IMR-90 (cell line): ENCODE measurements around the gene FBN3. TPM values are rescaled to one million over a fixed set of nuclear protein-coding genes. Genes with fewer than 3 reads are reported as not detected.

Experiments
- ATAC-seq: fragments of 200-7000 bp; cut with Tn5 transposase; 2 replicates; pipeline ENCODE4 v1.9.1; 2020; ENCODE audit warnings: low read depth, mild to moderate bottlenecking, moderate library complexity
- BruUV-seq: library from RNA; stranded (reverse); fragments of 400-500 nt; replicated peaks from 2 replicates; lab custom pipeline; 2021; lab: Mats Ljungman, UMichigan
- CTCF ChIA-PET: fragments of 300-600 bp; formaldehyde crosslinking; extraction: SDS; loops from one replicate; lab custom pipeline; 2021; ENCODE audit warnings: antibody characterized with exemption; lab: Yijun Ruan, JAX
- POLR2A ChIA-PET: fragments of 300-600 bp; sonication (Branson Sonifier 250); formaldehyde crosslinking; loops from one replicate; lab custom pipeline; 2022; ENCODE audit warnings: antibody characterized with exemption; ENCODE audit not compliant: unreplicated experiment; lab: Charles Lee
- DNase-seq: peaks from one replicate; pipeline ENCODE4 v3.0.0; 2013
- H2AFZ ChIP-seq: replicated peaks from 2 replicates; pipeline ENCODE3; 2013; ENCODE audit warnings: low read length, mild to moderate bottlenecking; ENCODE audit not compliant: poor library complexity
- H2AK5ac ChIP-seq: 2 replicates; pipeline ENCODE4 v1.6.1; 2013; ENCODE audit warnings: low read depth, low read length, inconsistent platforms
- H2AK9ac ChIP-seq: replicated peaks from 2 replicates; pipeline ENCODE3; 2013; ENCODE audit warnings: mild to moderate bottlenecking, low read depth, low read length, moderate library complexity; ENCODE audit not compliant: poor library complexity
- H2BK120ac ChIP-seq: 2 replicates; pipeline ENCODE4 v1.6.1; 2013; ENCODE audit warnings: low read depth, low read length, inconsistent platforms
- H2BK15ac ChIP-seq: 3 replicates; pipeline ENCODE4 v1.6.1; 2013; ENCODE audit warnings: low read depth, low read length, inconsistent platforms
- H2BK20ac ChIP-seq: 2 replicates; pipeline ENCODE4 v1.6.1; 2013; ENCODE audit warnings: low read depth, mild to moderate bottlenecking, inconsistent platforms, low read length, moderate library complexity
- H2BK5ac ChIP-seq: 2 replicates; pipeline ENCODE4 v1.6.1; 2013; ENCODE audit warnings: mild to moderate bottlenecking, low read depth, low read length, inconsistent platforms; ENCODE audit not compliant: poor library complexity, severe bottlenecking
- H3K14ac ChIP-seq: replicated peaks from 2 replicates; pipeline ENCODE4 v1.6.1; 2013; ENCODE audit warnings: low read depth, low read length, inconsistent platforms
- H3K18ac ChIP-seq: 2 replicates; pipeline ENCODE4 v1.6.1; 2013; ENCODE audit warnings: low read depth, low read length, control low read depth
- H3K23ac ChIP-seq: 2 replicates; pipeline ENCODE4 v1.6.1; 2013; ENCODE audit warnings: low read depth, low read length, inconsistent platforms
- H3K27ac ChIP-seq: 2 replicates; pipeline ENCODE4 v1.5.1; 2013; ENCODE audit warnings: mild to moderate bottlenecking, control low read depth, low read length; ENCODE audit not compliant: insufficient read depth
- H3K27me3 ChIP-seq: 2 replicates; pipeline ENCODE4 v1.6.1; 2013; ENCODE audit warnings: low read length; ENCODE audit not compliant: control insufficient read depth, insufficient read depth
- H3K36me3 ChIP-seq: 2 replicates; pipeline ENCODE4 v1.6.1; 2013; ENCODE audit warnings: low read length, mixed read lengths; ENCODE audit not compliant: control insufficient read depth, insufficient read depth
- H3K4ac ChIP-seq: 2 replicates; pipeline ENCODE4 v1.6.1; 2013; ENCODE audit warnings: low read depth, low read length, inconsistent platforms
- H3K4me1 ChIP-seq: 2 replicates; pipeline ENCODE4 v1.6.1; 2013; ENCODE audit warnings: low read length, mixed read lengths; ENCODE audit not compliant: control insufficient read depth, insufficient read depth
- H3K4me2 ChIP-seq: 2 replicates; pipeline ENCODE4 v1.6.1; 2013; ENCODE audit warnings: low read depth, mild to moderate bottlenecking, control low read depth, low read length, moderate library complexity
- H3K4me3 ChIP-seq: 2 replicates; pipeline ENCODE4 v1.5.1; 2013; ENCODE audit warnings: low read depth, mild to moderate bottlenecking, control low read depth, low read length, moderate library complexity; ENCODE audit not compliant: insufficient read depth
- H3K56ac ChIP-seq: 2 replicates; pipeline ENCODE4 v1.6.1; 2013; ENCODE audit warnings: low read length, inconsistent platforms; ENCODE audit not compliant: insufficient read depth; ENCODE audit errors: extremely low read depth
- H3K79me1 ChIP-seq, 2 experiments: 2 replicates each; pipeline ENCODE4 v1.6.1; 2013; ENCODE audit warnings: low read length in 2 of 2, inconsistent platforms in 1 of 2, low read depth in 1 of 2
- H3K9ac ChIP-seq: 2 replicates; pipeline ENCODE4 v1.6.1; 2013; ENCODE audit warnings: low read depth, low read length, control low read depth
- H3K9me1 ChIP-seq: 2 replicates; pipeline ENCODE4 v1.6.1; 2013; ENCODE audit warnings: low read length, inconsistent platforms; ENCODE audit not compliant: insufficient read depth
- H3K9me3 ChIP-seq: 2 replicates; pipeline ENCODE4 v1.6.1; 2013; ENCODE audit warnings: low read length; ENCODE audit not compliant: control insufficient read depth, insufficient read depth
- H4K20me1 ChIP-seq: 2 replicates; pipeline ENCODE4 v1.6.1; 2013; ENCODE audit warnings: low read length, inconsistent platforms; ENCODE audit not compliant: insufficient read depth
- H4K5ac ChIP-seq: 2 replicates; pipeline ENCODE4 v1.6.1; 2013; ENCODE audit warnings: mild to moderate bottlenecking, low read depth, low read length, control low read depth
- H4K8ac ChIP-seq, 2 experiments: 2 replicates each; pipeline ENCODE4 v1.6.1; 2013; ENCODE audit warnings: low read depth in 2 of 2, low read length in 2 of 2, control low read depth in 1 of 2, inconsistent platforms in 1 of 2
- H4K91ac ChIP-seq: 2 replicates; pipeline ENCODE4 v1.6.1; 2013; ENCODE audit warnings: low read depth, low read length, inconsistent platforms; ENCODE audit not compliant: insufficient read depth
- BHLHE40 ChIP-seq: fragments of 150-350 bp; IDR thresholded peaks from 2 replicates; pipeline ENCODE4 v1.6.1; 2016; ENCODE audit warnings: mild to moderate bottlenecking, low read depth, low read length
- CEBPB ChIP-seq: IDR thresholded peaks from 2 replicates; pipeline ENCODE4 v1.6.1; 2012; ENCODE audit warnings: low read depth, low read length, improper control_type of control experiment
- ELK1 ChIP-seq: fragments of 150-350 bp; IDR thresholded peaks from 2 replicates; pipeline ENCODE4 v1.6.1; 2016; ENCODE audit warnings: low read depth, mild to moderate bottlenecking, low read length, moderate library complexity, borderline replicate concordance
- MAZ ChIP-seq: IDR thresholded peaks from 2 replicates; pipeline ENCODE4 v1.6.1; 2012; ENCODE audit warnings: low read depth, mild to moderate bottlenecking, low read length, improper control_type of control experiment, moderate library complexity, borderline replicate concordance
- MXI1 ChIP-seq: IDR thresholded peaks from 2 replicates; pipeline ENCODE4 v1.6.1; 2012; ENCODE audit warnings: low read depth, mild to moderate bottlenecking, low read length, moderate library complexity, borderline replicate concordance
- NFE2L2 ChIP-seq: fragments of 150-350 bp; IDR thresholded peaks from 2 replicates; pipeline ENCODE4 v1.6.1; 2016; ENCODE audit warnings: low read depth, mild to moderate bottlenecking, low read length
- POLR2A ChIP-seq: IDR thresholded peaks from 2 replicates; pipeline ENCODE4 v1.6.1; 2012; ENCODE audit warnings: mild to moderate bottlenecking, low read depth, low read length
- RCOR1 ChIP-seq: IDR thresholded peaks from 2 replicates; pipeline ENCODE4 v1.6.1; 2012; ENCODE audit warnings: mild to moderate bottlenecking, low read length, improper control_type of control experiment; ENCODE audit not compliant: insufficient replicate concordance
- RFX5 ChIP-seq: IDR thresholded peaks from 2 replicates; pipeline ENCODE4 v1.8.0; 2012; ENCODE audit warnings: low read depth, mild to moderate bottlenecking, low read length, moderate library complexity
- USF2 ChIP-seq: fragments of 150-350 bp; IDR thresholded peaks from 2 replicates; pipeline ENCODE4 v1.6.1; 2017; ENCODE audit warnings: mild to moderate bottlenecking, antibody characterized with exemption, low read length, low read depth
- WGBS, 2 experiments: methylation state at CpG; one replicate each; pipeline versions ENCODE4 v1.1.5 to v1.1.7; 2013; ENCODE audit warnings: missing lambda C conversion rate in 2 of 2; ENCODE audit not compliant: insufficient read length in 1 of 2; ENCODE audit errors: extremely low coverage in 2 of 2; 5-methylcytosine and 5-hydroxymethylcytosine counted together
- dilution Hi-C: fragments of 300-500 bp; cut with HindIII; formaldehyde crosslinking; loops from one replicate; pipeline ENCODE4 v1.14.3; 2018; ENCODE audit warnings: low sequenced_read_pairs; ENCODE audit not compliant: unreplicated experiment
- in situ Hi-C: fragments of 300-500 bp; cut with MboI; formaldehyde crosslinking; loops from 3 replicates; pipeline ENCODE4 v1.14.3; 2019; ENCODE audit warnings: low sequenced_read_pairs, inconsistent platforms, mixed read lengths
- intact Hi-C: fragments of 100-400 bp; cut with micrococcal nuclease; formaldehyde crosslinking; loops from 2 replicates; pipeline ENCODE4 v1.10.0; 2022
- polyA plus RNA-seq, 3 experiments: library from polyadenylated mRNA; depleted of rRNA; stranded (reverse); fragments of >200 nt; gene quantifications; 2 replicates each; pipeline ENCODE4 v1.2.3, GENCODE V29; 2012; ENCODE audit warnings: low replicate concordance in 1 of 3
- total RNA-seq: library from RNA; depleted of rRNA; stranded (reverse); fragments of >200 nt; gene quantifications from 2 replicates; pipeline ENCODE4 v1.2.3, GENCODE V29; 2012
- TF ChIP-seq, protein P1 (sequence below): conservative IDR thresholded peaks from 2 replicates; pipeline ENCODE4 v1.5.1; 2012; ENCODE audit warnings: mild to moderate bottlenecking, low read depth, low read length, improper control_type of control experiment

FBN3 gene
- total and polyA plus RNA-seq, 2 of the 4 experiments (the other 2 are of a cell fraction): not detected

DNA sequence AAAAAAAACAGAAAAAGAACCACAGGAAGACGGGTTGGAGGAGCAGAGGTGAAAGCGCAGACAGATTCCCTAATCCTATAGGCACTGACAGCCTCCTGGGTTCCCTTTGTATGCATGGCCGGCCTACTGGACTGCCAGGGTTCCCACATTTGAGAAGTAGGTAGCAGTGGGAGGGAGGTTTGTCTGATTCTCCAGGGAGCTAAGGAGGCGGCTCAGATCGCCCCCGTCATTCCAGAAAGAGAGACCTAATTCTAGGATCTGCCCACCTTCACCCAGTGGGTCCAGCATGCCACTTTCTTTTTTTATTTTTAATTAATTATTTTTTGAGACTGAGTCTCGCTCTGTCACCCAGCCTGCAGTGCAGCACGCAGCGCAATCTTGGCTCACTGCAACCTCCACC is 106.5 kb downstream of the FBN3 start:
- H2AK5ac ChIP-seq: no peak overlapping the region
- no peak overlapping the region for H2AFZ ChIP-seq
- dilution Hi-C loops: no loop called here
- no peak overlapping the region for H3K27ac ChIP-seq
- H3K9me3 ChIP-seq: no peaks in the 10 kb centered on the region
- H3K9ac ChIP-seq: no peak overlapping the region
- ChIA-PET CTCF (interaction anchor here (0.5 kb wide), 1 partner anchor 93 kb away, joined by 3 read pairs; no protein-coding TSS in a partner anchor), POLR2A (no interaction called here)
- intact Hi-C loops: no loop called here
- no peak overlapping the region for H3K56ac ChIP-seq
- WGBS, 2 experiments: no CpG with 5 or more reads among the region's 9 CpGs
- no peak overlapping the region for H2BK20ac ChIP-seq
- no peak overlapping the region for H2BK120ac ChIP-seq
- DNase-seq (no peak), ATAC-seq (no peak)
- no peak overlapping the region for H3K4me2 ChIP-seq
- H4K5ac ChIP-seq: no peak overlapping the region
- no peak overlapping the region for H3K4ac ChIP-seq
- no peaks in the 10 kb centered on the region for H4K20me1 ChIP-seq
- H3K14ac ChIP-seq: no peak overlapping the region
- H3K79me1 ChIP-seq: no peaks in the 10 kb centered on the region
- no peaks in the 10 kb centered on the region for H3K36me3 ChIP-seq
- peaks cover 7% of the 10 kb centered on the region; the same call in 1 of the 2 replicates for H3K27me3 ChIP-seq
- no peak overlapping the region for H4K8ac ChIP-seq
- no peak overlapping the region for H3K4me3 ChIP-seq
- no peak overlapping the region for H3K23ac ChIP-seq
- H4K91ac ChIP-seq: no peak overlapping the region
- no peaks in the 10 kb centered on the region for H3K4me1 ChIP-seq
- H2BK5ac ChIP-seq: no peak overlapping the region
- TF ChIP-seq RFX5 (no peak), CEBPB (no peak), ELK1 (no peak), BHLHE40 (no peak), MXI1 (no peak), USF2 (no peak), RCOR1 (no peak), NFE2L2 (no peak), POLR2A (no peak), MAZ (no peak)
- TF ChIP-seq, protein P1, sequence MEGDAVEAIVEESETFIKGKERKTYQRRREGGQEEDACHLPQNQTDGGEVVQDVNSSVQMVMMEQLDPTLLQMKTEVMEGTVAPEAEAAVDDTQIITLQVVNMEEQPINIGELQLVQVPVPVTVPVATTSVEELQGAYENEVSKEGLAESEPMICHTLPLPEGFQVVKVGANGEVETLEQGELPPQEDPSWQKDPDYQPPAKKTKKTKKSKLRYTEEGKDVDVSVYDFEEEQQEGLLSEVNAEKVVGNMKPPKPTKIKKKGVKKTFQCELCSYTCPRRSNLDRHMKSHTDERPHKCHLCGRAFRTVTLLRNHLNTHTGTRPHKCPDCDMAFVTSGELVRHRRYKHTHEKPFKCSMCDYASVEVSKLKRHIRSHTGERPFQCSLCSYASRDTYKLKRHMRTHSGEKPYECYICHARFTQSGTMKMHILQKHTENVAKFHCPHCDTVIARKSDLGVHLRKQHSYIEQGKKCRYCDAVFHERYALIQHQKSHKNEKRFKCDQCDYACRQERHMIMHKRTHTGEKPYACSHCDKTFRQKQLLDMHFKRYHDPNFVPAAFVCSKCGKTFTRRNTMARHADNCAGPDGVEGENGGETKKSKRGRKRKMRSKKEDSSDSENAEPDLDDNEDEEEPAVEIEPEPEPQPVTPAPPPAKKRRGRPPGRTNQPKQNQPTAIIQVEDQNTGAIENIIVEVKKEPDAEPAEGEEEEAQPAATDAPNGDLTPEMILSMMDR: no peak
- H2BK15ac ChIP-seq: no peak overlapping the region
- in situ Hi-C loops: no loop called here
- no peak overlapping the region for H2AK9ac ChIP-seq
- H3K18ac ChIP-seq: no peak overlapping the region
- no peaks in the 10 kb centered on the region for H3K9me1 ChIP-seq
- BruUV-seq: no TSS peak
